DMS114 treated with DMSO at 0.1 percent for 48 hours (cell line): ENCODE measurements around the gene OR52B2.

ENCODE experiments used
- DNase-seq: peaks from one replicate; lab custom pipeline; 2025; ENCODE audit not compliant: unreplicated experiment; lab: John Stamatoyannopoulos, UW

OR52B2 gene

DNA sequence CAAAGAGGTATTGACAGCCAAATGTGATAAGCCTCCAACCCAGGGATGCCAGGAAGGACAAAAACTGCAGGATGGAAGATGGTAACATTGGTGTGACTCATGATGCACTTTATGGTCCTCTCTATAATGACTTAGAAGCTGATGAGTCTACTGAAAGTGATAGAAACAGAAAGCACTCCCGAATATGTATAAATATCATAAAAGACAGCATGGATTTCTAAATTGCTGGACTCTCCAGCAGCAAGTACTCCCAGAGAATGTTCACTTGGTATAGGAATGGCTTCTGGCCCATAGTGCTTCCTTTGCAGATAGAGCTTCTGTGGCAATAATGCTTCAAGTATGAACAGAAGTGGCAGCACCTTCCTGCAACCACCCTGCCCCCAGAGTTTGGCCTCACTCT, at the start of gene OR52B2:
Gene OR52B2 (minus strand): TSS at position 101 of the 400 bp plus-strand sequence. CDS start 0 bp downstream, at position 101.
- DNase-seq: no peak

DNA sequence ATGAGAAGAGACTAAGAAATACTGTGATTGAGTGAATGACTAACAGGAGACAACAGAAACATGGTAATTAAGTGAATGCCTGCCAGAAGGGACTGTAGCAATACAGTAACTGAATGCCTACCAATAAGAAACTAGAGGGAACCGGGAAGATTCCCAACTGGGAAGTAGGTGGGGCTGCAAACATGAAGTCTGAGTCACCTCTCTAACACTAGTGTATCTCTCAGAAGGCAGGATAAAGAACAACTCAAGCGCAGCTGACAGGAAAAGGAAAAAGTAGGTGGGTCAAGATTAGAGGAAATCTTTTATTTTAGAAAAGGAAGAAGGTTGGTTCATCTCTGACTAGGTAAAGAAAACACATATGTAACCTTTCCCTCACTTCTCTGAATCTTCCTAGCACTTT, 49.2 kb upstream of the OR52B2 start:
- DNase-seq: no peak

- no peak for DNase-seq
Measured at GRCh38 chr11:6217722-6218121, 47.6 kb upstream of the OR52B2 start.

GRCh38 chr11:6216501-6216900, 46.4 kb upstream of the OR52B2 start:
- DNase-seq: no peak

- no peak for DNase-seq
Measured at GRCh38 chr11:6214530-6214929, 44.4 kb upstream of the OR52B2 start.

- no peak for DNase-seq
Measured at GRCh38 chr11:6210274-6210955, 40.3 kb upstream of the OR52B2 start.

- DNase-seq: no peak
Measured at GRCh38 chr11:6209801-6210200, 39.7 kb upstream of the OR52B2 start.

- no peak for DNase-seq
Measured at GRCh38 chr11:6206456-6207180, 36.5 kb upstream of the OR52B2 start.

DNA sequence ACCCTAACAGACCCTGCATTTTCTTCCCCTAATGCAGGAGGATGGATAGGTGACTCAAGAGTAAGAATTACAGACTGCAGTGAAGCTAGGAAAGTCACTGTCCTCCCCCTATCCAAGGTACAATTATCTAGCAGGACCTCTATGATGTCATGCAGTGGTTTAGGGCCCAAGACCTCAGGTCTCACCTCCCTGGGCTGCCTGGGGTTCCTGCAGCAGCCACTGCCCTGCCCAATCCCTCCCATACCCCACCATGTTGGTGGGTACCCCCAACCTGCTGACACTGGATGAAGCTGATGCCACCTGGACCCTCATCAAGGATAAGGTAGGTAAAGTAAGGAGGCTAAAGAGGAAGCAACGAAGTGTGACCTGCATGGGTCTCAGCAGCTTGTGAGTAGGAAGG, 35.2 kb upstream of the OR52B2 start, which contains the start of gene C11orf42:
Gene C11orf42 (plus strand): TSS at position 192 of the 400 bp plus-strand sequence. CDS start 59 bp downstream, at position 251.
- DNase-seq: no peak

DNA sequence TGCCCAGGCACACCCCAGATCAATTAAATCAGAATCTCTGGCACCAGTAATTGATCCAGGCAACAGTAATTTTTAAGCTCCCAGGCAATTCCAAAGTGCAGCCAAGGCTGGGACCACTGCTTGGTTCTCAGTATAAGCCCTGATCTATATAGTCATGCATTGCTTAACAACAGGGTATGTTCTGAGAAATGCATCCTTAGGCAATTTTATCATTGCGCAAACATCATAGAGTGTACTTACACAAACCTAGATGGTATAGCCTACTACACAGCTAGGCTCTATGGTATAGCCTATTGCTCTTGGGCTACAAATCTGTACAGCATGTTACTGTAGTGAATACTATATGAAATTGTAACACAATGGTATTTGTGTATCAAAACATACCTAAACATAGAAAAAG, 34.6 kb upstream of the OR52B2 start:
- DNase-seq: no peak

DNA sequence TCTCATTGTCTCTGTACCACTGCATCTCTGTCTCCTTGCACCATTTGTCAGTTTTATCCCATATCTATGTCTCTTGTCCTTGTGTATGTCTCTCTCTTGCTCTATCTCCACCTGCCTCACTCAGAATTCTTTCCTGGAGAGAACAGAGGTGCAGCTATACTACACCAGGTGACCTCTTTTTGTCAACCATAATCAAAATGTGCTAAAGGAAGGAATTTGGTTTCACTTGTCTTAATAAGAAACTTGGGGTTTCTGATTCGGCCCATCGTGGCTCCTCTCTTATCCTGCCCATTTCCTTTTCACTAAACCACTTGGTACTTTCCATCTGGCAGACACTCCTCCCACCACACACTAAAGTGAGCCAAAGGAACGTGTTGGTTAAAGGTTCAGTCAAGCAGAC, 33.2 kb upstream of the OR52B2 start:
- no peak for DNase-seq

GRCh38 chr11:6202041-6202440, 31.9 kb upstream of the OR52B2 start:
- no peak for DNase-seq

- no peak for DNase-seq
Measured at GRCh38 chr11:6201481-6201880, 31.4 kb upstream of the OR52B2 start.

DNA sequence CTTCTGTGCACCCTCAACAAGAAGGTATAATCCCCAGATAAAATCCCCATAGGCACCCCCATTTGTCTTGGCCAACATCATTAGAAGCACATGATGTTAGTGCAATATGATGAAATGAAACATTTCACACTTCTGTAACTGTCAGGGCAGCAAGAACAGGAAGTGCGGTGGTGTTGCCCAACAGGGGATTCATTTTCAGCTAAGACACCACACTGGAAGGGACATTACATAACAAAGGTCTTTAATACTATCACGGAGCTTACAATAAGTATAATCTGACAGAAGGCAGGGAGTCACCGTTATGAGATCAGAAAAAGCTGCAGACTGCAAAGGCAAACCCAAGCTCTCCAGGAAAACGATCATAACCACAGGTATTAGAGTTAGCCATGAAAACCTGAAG, 30.8 kb upstream of the OR52B2 start:
- no peak for DNase-seq

GRCh38 chr11:6199174-6199810, 29.2 kb upstream of the OR52B2 start, which contains the start of gene OR52W1:
OR52W1 (plus strand) TSS chr11:6199224; CDS start chr11:6199224, 0 bp downstream.
- DNase-seq: no peak

DNA sequence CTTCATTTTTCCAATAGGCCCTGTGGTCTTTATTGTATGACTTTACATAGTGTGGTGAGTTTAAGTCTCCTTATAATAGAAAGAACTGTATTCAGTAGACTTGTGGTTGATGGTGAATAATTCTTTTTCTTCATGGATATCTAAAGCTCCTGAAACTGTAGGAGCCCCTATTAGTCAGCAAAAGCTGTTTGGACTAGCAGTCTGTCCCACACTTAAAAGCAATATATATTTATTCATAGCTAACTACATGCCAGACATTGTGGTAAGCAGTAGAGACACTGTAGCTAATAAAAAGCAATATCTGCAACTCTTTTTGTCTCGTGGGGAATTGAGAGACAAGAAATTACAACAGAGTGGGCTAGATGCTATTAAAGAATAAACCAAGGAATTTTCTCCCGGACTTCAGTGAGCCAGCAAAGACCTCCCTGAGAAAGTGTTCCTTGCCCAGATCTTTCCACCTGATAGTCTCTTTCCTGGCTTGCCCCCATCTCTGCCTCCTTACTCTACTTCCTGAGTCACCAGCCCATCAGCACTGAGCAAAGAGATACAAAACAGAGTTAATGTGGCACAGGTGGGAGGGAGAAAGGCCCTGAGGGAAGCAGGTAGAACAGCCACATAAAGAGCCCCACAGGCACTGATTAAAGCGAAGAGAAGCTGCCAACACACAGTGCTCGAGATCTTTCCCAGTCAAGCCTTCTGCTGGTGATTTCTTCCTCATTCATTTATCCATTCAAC, 27.5 kb upstream of the OR52B2 start:
- no peak for DNase-seq

DNA sequence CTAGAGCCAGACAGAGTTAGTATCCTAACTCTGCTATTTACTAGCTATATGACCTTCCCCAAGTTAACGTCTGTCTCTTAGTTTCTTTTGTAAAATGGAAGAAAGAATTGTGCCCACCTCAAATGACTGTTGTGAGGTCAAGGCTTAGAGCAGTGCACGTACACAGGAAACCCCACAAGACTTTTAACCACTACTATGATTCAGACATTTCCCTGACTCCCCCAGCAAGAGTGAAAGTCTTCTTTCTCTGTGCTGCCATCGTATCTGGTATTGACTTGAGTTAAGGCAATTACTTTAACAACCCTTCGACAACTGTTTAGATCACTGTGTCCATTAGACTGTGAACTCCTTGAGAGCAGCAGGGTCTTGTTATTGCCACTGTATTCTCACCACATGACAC, 26.3 kb upstream of the OR52B2 start:
- no peak for DNase-seq

DNA sequence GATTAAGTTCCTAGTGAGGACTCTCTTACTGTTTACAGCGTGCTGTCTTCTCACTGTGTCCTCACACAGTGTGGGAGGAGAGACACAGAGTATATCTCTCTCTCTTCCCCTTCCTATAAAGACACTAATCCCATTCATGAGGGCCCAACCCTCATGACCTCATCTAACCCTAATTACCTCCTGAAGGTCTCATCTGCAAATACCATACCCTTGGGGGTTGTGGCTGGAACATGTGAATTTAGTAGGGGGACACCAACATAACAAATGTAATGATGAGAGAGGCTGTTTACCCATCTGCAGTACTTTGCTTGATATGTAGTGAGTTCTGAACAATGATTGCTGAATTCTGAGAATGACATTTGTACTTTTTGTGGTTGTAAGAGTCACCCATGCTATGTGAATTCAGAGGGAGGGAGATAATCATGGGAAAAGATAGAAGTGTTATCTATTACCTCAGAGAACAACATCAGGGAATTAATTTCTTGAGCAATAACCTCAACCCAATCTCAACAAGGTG, 24.0 kb upstream of the OR52B2 start:
- DNase-seq: no peak

DNA sequence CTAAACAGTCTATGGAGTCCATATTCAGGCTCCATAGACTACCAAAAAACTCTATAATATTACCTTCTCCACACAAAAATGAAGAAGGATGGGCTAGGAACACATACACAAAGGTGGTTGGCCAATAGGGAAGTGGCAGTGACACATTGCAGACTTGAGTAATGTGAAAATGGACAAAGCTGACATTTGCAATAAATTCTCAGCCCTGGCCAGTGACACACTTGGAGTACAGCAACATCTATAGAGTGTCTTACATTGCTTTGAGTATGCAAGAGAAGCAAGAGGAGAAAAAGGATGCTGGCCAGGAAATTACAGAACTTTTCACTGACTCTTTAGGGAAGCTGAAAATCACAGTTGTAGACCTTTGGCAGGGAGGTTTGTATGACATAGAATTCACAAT, 21.6 kb upstream of the OR52B2 start:
- DNase-seq: no peak

DNA sequence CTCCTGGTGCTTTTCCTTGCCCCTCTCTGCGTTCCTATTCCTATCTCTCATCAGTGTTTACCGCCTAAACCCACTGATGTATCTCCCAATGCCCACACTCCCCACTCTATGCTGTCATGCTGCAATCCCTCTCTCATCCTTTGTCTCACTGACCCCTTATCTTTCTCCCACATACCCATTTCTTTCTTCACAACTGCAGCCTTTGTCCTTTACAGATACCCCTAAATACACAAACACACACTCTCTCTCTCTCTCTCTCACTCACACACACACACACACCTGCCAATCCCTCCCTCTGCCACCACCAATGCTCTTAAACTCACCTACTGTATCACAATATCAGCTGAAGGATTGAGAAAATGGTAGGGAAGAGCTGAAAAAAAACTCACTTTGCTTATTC, 5.3 kb upstream of the OR52B2 start:
- no peak for DNase-seq
